HG03378 (cell line): ENCODE results near the gene METTL9.
"Not testable (repeated sequence)": the region's sequence is repeated elsewhere in the genome, so short reads cannot be mapped to it uniquely, and the experiment has no call there.

Experiments used
- ATAC-seq: cut with Tn5 transposase; IDR thresholded peaks from one replicate; pipeline ENCODE4 v1.9.1; 2021; ENCODE audit warnings: mild to moderate bottlenecking, moderate library complexity; ENCODE audit not compliant: unreplicated experiment

The METTL9 gene

GRCh38 chr16:21656795-21657768 lies 57.7 kb downstream of the METTL9 start:
- ATAC-seq = peak; percentile 52

DNA sequence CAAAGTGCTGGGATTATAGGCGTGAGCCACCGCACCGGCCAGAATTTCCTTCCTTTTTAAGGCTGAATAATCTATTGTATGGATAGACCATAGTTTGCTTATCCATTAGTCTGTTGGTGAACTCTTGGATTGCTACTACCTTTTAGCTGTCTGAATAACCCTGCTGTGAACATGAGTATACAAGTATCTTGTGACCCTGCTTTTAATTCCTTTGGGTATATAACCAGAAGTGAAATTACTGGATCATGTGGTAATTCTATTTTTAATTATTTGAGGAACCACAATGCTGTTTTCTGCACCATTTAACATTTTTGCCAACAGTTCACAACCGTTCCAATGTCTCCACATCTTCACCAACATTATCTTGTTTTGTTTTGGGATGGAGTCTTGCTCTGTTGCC lies 59.7 kb downstream of the METTL9 start:
- ATAC-seq = no peak

DNA sequence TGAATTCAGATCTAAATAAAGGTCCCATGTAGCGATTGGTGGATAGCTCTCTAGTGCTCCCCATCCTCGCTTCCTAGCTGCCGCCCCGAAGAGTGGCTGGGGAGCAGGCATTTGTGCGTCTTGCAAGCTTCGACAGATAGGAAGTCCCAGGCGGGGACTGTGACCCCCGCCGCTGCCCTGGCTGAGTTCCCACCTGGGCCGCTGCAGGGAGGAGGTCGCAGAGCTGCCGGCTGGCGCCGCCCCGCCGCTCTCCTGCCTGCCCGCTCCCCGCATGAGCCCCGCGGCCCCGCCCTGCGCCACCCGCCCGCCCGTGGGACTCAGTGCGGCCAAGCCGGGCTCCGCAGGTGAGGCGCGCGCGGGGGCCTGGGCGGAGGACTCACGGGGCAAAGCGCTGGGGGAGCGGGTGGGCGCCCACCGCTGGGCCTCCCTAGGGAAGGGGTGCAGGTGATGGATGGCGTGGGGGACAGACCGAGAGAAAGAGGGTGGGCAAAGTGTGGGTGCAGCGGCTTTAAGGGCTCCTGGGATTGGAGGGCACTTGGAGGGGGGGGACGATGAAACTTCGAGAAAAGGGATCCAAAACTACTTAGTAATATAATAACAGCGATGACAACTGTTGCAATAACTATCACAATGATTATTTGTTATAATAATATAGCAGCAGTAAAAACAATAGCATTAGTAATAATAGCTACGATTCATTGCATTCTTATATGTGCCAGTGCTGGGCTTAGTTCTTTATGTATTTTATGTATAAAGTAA lies 64.7 kb downstream of the METTL9 start, which contains the start of gene OTOA:
Gene OTOA, plus strand, starts transcription at position 80 of the 759 bp plus-strand sequence. CDS start 14,547 bp downstream, outside the sequence.
- ATAC-seq = no peak

DNA sequence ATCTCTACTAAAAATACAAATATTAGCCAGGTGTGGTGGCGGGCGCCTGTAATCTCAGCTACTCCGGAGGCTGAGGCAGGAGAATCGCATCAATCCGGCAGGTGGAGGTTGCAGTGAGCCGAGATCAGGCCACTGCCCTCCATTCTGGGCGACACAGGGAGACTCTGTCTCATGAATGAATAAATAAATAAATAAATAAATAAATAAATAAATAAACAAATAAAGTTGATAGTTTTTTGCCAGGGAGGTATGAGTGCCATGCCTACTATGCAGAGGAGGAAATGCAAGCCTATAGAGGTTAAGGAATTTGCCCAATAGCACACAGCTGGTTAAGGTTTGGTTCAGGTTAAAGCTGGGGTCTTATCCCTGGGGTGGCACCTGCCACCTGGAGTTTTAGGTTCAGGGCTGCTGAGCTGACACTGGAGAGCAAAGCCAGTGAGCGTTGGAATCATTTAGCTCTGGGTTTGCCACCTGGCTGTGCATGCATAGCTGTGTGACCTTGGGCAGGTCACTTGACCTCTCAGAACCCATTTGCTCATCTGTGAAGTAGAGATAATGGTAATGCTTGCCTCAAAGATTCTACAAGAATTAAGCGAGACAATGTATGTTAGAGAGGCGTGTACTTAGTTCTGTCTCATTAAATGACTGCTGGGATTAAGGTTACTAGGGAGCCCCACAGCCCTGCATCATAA lies 65.6 kb downstream of the METTL9 start:
- ATAC-seq = no peak

DNA sequence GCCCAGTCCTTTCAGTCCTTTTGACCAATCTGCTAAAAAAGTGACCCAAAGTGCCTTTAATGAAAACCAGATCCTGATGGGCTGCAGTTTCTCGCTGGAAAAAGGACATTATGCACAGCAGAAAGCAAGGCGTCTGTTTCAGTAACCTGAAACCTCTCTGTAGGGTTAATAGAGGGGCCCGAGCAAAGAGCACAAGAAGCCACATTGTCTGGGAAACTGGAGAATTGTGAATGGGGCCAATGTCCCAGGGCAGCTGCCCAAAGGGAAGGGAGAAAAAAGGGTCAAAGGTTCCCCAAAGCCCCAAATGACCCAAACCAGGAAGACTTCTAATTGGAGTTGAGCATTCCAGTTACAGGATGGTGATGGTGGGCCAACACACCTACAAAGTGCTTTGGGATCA lies 67.4 kb downstream of the METTL9 start:
- no peak for ATAC-seq

GRCh38 chr16:21667575-21667974 lies 68.2 kb downstream of the METTL9 start:
- no peak for ATAC-seq

DNA sequence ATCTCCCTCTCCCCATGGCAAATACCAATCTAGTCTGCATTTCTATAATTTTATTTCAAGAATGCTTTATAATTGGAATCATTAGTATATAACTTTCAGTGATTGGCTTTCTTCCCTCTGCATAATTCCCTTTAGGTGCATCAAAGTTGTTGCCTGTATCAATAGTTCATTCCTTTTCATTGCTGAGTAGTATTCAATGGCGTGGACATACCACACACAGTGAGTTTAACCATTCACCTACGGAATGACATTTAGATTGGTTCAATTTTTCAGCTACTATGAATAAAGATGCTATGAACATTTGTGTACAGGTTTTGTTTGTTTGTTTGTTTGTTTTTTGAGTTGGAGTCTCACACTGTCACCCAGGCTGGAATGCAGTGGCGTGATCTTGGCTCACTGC lies 74.1 kb downstream of the METTL9 start:
- no peak for ATAC-seq

DNA sequence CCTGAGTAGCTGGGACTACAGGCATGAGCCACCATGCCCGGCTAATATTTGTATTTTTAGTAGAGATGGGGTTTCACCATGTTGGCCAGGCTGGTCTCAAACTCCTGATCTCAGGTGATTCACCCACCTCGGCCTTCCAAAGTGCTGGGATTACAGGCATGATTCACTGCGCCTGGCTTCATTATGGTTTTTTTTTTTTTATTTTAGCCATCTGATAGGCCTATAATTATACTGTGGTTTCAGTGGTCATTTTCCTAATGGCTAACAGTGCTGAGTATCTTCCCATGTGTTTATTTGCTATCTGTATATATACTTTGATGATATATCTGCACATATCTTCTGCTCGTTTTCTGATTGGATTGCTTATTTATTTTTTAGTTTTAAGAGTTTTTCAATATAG lies 75.1 kb downstream of the METTL9 start:
- ATAC-seq = not testable (repeated sequence)

- not testable (repeated sequence) for ATAC-seq
Measured at GRCh38 chr16:21680714-21681113, 81.3 kb downstream of the METTL9 start.

DNA sequence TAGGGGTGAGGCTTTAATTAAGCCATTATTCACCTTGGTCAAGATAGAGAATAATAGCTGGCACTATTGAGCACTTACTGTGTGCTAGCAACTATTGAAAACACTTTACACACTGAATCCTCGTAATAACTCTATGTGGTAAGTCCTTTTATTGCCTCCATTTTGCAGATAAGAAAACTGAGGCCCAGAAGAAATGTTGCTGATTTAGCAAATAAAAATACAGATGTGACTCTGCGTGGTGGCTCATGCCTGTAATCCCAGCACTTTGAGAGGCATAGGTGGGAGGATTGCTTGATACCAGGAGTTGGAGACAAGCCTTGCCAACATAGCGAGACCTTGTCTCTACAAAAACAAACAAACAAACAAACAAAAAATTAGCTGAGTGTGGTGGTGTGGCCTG lies 83.8 kb downstream of the METTL9 start:
- ATAC-seq = no peak

GRCh38 chr16:21684199-21684598 lies 84.8 kb downstream of the METTL9 start:
- ATAC-seq = no peak

- ATAC-seq = no peak
Measured at GRCh38 chr16:21685034-21685455, 85.7 kb downstream of the METTL9 start.

DNA sequence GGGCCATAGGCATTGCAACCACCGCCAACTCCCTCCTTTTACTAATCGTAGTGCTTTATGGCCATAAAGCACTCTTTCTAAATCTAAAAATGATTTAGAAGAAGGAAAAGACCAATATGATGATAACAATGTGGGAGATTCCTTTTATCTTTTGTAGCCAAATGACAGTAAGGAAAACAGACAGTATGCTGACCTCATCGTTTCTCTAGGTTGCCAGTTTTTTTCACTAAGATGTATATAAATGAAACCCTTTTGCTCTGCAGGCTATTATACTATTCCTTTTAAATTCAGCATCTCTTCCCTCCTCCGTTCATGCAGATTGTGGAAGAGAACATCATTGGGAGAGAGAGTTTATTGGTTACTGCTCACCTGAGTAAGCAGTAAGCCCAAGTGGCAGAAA lies 89.7 kb downstream of the METTL9 start:
- no peak for ATAC-seq

DNA sequence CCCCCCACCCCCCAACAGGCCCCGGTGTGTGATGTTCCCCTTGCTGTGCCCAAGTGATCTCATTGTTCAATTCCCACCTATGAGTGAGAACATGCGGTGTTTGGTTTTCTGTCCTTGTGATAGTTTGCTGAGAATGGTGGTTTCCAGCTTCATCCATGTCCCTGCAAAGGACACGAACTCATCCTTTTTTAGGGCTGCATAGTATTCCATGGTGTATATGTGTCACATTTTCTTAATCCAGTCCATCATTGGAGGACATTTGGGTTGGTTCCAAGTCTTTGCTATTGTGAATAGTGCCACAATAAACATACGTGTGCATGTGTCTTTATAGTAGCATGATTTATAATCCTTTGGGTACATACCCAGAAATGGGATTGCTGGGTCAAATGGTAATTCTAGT lies 91.6 kb downstream of the METTL9 start:
- not testable (repeated sequence) for ATAC-seq

DNA sequence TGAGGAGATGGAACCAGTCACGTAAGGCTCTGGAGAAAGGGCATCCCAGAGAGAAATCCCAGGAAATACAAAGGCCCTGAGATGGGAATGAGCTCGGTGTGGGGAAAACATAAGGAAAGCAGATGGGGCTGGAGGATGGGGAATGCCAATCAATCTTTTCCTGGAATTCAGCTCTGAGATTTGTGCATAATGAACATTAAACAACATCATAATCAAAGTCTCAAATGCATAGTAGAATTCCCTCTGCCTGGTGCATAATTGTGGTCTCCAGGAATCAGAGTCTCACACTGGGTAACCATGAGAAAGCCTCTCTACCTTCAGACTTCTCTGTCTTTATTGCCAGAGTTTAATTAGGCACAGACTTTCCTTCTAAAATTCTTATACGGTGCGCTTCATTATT lies 95.2 kb downstream of the METTL9 start:
- ATAC-seq = no peak

DNA sequence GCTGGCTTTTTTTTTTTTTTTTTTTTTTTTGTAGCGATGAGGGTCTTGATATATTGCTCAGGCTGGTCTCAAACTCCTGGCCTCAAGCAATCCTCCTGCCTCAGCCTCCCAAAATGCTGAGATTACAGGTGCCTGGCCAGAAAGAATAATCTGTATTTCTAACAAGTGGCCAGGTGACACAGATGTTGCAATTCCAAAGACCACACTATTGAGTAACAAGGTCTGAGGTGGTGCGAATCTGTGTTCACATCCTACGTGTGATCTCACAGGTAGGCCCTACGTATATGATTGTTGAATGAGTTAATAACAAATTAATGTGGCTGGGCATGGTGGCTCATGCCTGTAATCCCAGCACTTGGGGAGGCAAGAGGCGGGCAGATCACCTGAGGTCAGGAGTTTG lies 97.7 kb downstream of the METTL9 start:
- ATAC-seq = no peak

DNA sequence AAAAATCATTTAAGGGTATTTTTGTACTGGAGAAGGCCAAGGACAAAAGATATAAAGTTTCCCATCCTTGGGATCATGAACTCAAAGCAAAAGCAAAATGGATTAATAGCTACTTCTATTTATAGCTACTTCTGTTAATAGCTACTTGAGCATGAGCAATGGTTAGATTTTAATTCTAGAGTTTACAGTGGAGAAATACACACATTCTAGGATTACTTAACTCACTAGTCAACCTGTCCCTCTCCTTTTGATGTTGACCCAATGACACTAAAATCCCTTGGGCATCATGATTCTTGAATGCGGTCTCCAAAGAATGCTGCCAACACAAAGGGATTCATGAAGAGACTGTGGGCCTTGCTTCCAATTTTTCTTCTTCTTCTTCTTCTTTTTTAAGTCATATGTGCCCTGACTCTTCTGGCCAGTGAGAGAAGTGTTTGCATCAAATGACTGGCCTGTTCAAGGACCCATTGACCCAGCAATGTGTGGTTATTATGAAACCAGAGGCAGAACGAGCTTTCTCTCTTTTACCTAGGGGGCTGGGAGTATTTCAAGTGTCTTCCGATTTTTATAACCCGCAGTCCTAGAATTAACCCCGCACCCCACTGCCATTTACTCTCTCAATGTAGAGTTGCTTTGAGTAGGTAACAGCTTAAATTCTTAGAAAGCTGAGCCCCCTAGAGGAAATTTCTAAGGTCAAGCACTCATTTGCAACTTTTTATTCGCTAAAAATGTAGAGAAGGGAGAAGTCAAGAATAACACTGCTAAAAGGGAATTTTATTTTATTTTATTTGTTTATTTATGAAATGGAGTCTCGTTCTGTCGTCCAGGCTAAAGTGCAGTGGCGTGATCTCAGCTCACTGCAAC lies 99.0 kb downstream of the METTL9 start:
- ATAC-seq = no peak

DNA sequence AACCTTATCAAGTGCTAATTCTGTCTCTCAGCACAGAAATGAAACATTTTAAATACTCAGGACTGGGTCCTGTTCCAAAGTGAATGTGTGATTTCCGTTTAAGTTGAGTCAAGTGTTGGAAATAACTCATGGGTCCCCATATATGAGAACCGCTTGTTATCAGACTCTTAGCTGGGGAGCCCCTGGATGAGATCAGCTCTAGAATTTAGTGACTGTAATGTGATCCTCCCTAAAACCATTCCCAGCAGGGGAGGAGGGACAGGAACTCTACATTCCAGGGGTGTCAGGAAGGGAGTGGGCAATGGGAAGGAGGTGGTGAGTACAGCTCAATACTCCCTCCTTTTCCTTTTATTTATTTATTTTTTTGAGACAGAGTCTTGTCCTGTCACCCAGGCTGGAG lies 101.9 kb downstream of the METTL9 start:
- ATAC-seq = no peak

GRCh38 chr16:21702276-21702675 lies 102.9 kb downstream of the METTL9 start:
- no peak for ATAC-seq

DNA sequence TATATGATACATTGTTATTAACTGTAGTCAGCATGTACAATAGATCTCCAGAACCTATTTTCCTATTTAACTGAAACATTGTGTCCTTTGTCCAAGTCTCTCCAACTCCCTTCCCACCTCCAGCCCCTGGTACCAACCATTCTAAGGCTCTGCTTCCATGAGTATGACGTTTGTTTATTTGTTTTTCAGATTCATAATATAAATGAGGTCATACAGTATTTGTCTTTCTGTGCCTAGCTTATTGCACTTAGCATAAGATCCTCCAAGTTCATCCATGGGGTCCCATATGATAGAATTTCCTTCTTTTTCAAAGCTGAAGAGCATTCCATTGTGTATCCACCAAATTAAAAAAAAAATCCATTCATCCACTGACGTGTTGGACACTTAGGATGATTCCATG lies 103.8 kb downstream of the METTL9 start:
- ATAC-seq = no peak
